Esophagus squamous epithelium (tissue), 5 donors: ENCODE data around the gene MAPK8IP1. TPM values are rescaled to one million over a fixed set of nuclear protein-coding genes. Genes with fewer than 3 reads are reported as not detected.
"Not testable (repeated sequence)": the region's sequence is repeated elsewhere in the genome, so short reads cannot be mapped to it uniquely, and the experiment has no call there.

Source experiments
- DNase-seq: peaks from one replicate; lab custom pipeline; 2025; lab: John Stamatoyannopoulos, UW
- H3K27ac ChIP-seq, 4 donors: fragments of 200-600 bp; sonication (generic); one replicate each; pipeline ENCODE4 v1.5.1; 2016 to 2019; ENCODE audit warnings: mild to moderate bottlenecking in 1 of 4
- H3K27me3 ChIP-seq, 4 donors: fragments of 200-600 bp; sonication (generic); 1 replicate in 3 of 4; 2 replicates in 1 of 4; pipeline versions ENCODE4 v1.5.1 to v1.6.0; 2017 to 2021; ENCODE audit warnings: antibody characterized with exemption in 1 of 4
- H3K36me3 ChIP-seq, 3 donors: fragments of 200-600 bp; sonication (generic); one replicate each; pipeline ENCODE4 v1.5.1; 2016 to 2019
- H3K4me1 ChIP-seq, 3 donors: fragments of 200-600 bp; sonication (generic); one replicate each; pipeline ENCODE4 v1.5.1; 2017 to 2019
- H3K4me3 ChIP-seq, 4 donors: fragments of 200-600 bp; sonication (generic); 1 replicate in 3 of 4; 2 replicates in 1 of 4; pipeline ENCODE4 v1.5.1; 2016 to 2019; ENCODE audit warnings: mild to moderate bottlenecking in 2 of 4, moderate library complexity in 1 of 4
- H3K9me3 ChIP-seq, 3 donors: fragments of 200-600 bp; sonication (generic); one replicate each; pipeline ENCODE4 v1.5.1; 2016 to 2019
- CTCF ChIP-seq, 6 experiments: fragments of 450-650 bp in 4 of 6; fragments of 200-600 bp in 2 of 6; sonication (generic) in 2 of 6; IDR thresholded peaks; one replicate each; pipeline ENCODE4 v1.5.1; 2016 to 2019; ENCODE audit warnings: antibody characterized with exemption in 6 of 6, mild to moderate bottlenecking in 4 of 6, moderate library complexity in 4 of 6
- POLR2A ChIP-seq, 4 donors: fragments of 450-650 bp; IDR thresholded peaks; one replicate each; pipeline ENCODE4 v1.6.1; 2017; ENCODE audit warnings: antibody characterized with exemption in 4 of 4, mild to moderate bottlenecking in 4 of 4, moderate library complexity in 3 of 4
- WGBS, 2 donors: methylation state at CpG; one replicate each; pipeline ENCODE4 v1.1.5; 2018; 5-methylcytosine and 5-hydroxymethylcytosine counted together
- intact Hi-C: fragments of 100-400 bp; cut with DNase I; formaldehyde crosslinking; loops from one replicate; pipeline ENCODE4 v1.15.0; 2022
- total RNA-seq, 4 donors: library from RNA; depleted of rRNA; stranded (reverse); fragments of >200 nt; gene quantifications; one replicate each; pipeline ENCODE4 v1.1.0, GENCODE V29; 2016
- donor health status: DM: yes; HTN: yes; CAD: no.

Gene MAPK8IP1
- total RNA-seq: 1 to 10 TPM in 3 of 4 donors, under 1 TPM in 1; 0.57 to 4.0 (median 1.3) TPM

GRCh38 chr11:45885274-45885920 lies at the start of gene MAPK8IP1:
Gene MAPK8IP1, plus strand, starts transcription at chr11:45885651. Its CDS starts 170 bp downstream, at chr11:45885821.
- H3K36me3 ChIP-seq: peaks cover 0 to 25% (median 15%) of the 10 kb centered on the region in 3 donors
- H3K4me1 ChIP-seq: peaks cover 6 to 13% (median 9%) of the 10 kb centered on the region in 3 donors
- 43 to 57% methylated on average over 1 to 2 of the region's 73 CpGs for WGBS, 2 donors
- intact Hi-C loops: no loop called here
- H3K4me3 ChIP-seq: peak within 1 kb of the TSS; percentile 41 to 72 (median 51)
- no peak within 1 kb of the TSS for H3K27ac ChIP-seq
- no peaks in the 10 kb centered on the region for H3K9me3 ChIP-seq
- DNase-seq: no peak
- peaks cover 0 to 8% (median 0%) of the 10 kb centered on the region in 4 donors for H3K27me3 ChIP-seq
- no peak for TF ChIP-seq CTCF (IDR thresholded peaks at IDR 0.05)
- TF ChIP-seq POLR2A (IDR thresholded peaks at IDR 0.05): no peak

- Histone ChIP-seq H3K4me3 (no peak overlapping the region), H3K27me3 (no peaks in the 10 kb centered on the region), H3K36me3 (no peaks in the 10 kb centered on the region), H3K9me3 (no peaks in the 10 kb centered on the region), H3K4me1 (peaks cover 0 to 11% (median 0%) of the 10 kb centered on the region in 3 donors), H3K27ac (no peak overlapping the region)
- intact Hi-C loops: no loop called here
- TF ChIP-seq CTCF (IDR thresholded peaks at IDR 0.05): no peak
- TF ChIP-seq POLR2A (IDR thresholded peaks at IDR 0.05): no peak
- DNase-seq: no peak
- 60 to 73% methylated on average over 6 of the region's 6 CpGs for WGBS, 2 donors
Measured at GRCh38 chr11:45839204-45839603, 46.2 kb upstream of the MAPK8IP1 start.

- WGBS, 2 donors: 79 to 85% methylated on average over 12 to 13 of the region's 13 CpGs
- H3K27ac ChIP-seq, intact Hi-C loops, DNase-seq, H3K36me3 ChIP-seq, H3K4me3 ChIP-seq, H3K9me3 ChIP-seq, H3K27me3 ChIP-seq: not testable (repeated sequence)
- peaks cover 0 to 11% (median 0%) of the 10 kb centered on the region in 3 donors for H3K4me1 ChIP-seq
Measured at GRCh38 chr11:45840251-45840650, 45.2 kb upstream of the MAPK8IP1 start.

- 12 to 19% methylated on average over 13 to 17 of the region's 22 CpGs for WGBS, 2 donors
- Histone ChIP-seq H3K4me1 (peaks cover under 1 to 26% (median 5%) of the 10 kb centered on the region in 3 donors), H3K36me3 (no peaks in the 10 kb centered on the region), H3K27ac (peak overlapping the region; percentile 37 to 76 (median 65)), H3K4me3 (peak overlapping the region in 3 of 4 donors; percentile 4 to 49 (median 5)), H3K9me3 (no peaks in the 10 kb centered on the region), H3K27me3 (no peaks in the 10 kb centered on the region)
- TF ChIP-seq CTCF (IDR thresholded peaks at IDR 0.05) (peak; percentile 95 to 97 (median 96)), POLR2A (IDR thresholded peaks at IDR 0.05) (no peak)
- peak; percentile 48 for DNase-seq
- intact Hi-C loops: no loop called here
Measured at GRCh38 chr11:45843158-45843924, 42.1 kb upstream of the MAPK8IP1 start.

- no peaks in the 10 kb centered on the region for H3K36me3 ChIP-seq
- DNase-seq: no peak
- 68% methylated on average over 2 to 3 of the region's 3 CpGs for WGBS, 2 donors
Measured at GRCh38 chr11:45844822-45845578, 40.5 kb upstream of the MAPK8IP1 start.

More at GRCh38 chr11:45844822-45845578, 40.5 kb upstream of the MAPK8IP1 start:
- H3K27ac ChIP-seq: peak overlapping the region in 1 of 4 donors; percentile 95
- H3K4me1 ChIP-seq: peaks cover 10 to 42% (median 14%) of the 10 kb centered on the region in 3 donors
- TF ChIP-seq POLR2A (IDR thresholded peaks at IDR 0.05) (no peak), CTCF (IDR thresholded peaks at IDR 0.05) (no peak)
- intact Hi-C loops: no loop called here
- H3K9me3 ChIP-seq: no peaks in the 10 kb centered on the region
- no peak overlapping the region for H3K4me3 ChIP-seq
- no peaks in the 10 kb centered on the region for H3K27me3 ChIP-seq
